Measurements from ENCODE around the gene ZRANB1.

ZRANB1 gene

GRCh38 chr10:124999433-125000365, 57.8 kb downstream of the ZRANB1 start:
- TF ChIP-seq GATA2 (IDR thresholded peaks at IDR 0.05; ENCODE audit: low read depth, low read length), result no peak
- no peak for TF ChIP-seq GATA3 (IDR thresholded peaks at IDR 0.05; ENCODE audit: low read depth, low read length)

DNA sequence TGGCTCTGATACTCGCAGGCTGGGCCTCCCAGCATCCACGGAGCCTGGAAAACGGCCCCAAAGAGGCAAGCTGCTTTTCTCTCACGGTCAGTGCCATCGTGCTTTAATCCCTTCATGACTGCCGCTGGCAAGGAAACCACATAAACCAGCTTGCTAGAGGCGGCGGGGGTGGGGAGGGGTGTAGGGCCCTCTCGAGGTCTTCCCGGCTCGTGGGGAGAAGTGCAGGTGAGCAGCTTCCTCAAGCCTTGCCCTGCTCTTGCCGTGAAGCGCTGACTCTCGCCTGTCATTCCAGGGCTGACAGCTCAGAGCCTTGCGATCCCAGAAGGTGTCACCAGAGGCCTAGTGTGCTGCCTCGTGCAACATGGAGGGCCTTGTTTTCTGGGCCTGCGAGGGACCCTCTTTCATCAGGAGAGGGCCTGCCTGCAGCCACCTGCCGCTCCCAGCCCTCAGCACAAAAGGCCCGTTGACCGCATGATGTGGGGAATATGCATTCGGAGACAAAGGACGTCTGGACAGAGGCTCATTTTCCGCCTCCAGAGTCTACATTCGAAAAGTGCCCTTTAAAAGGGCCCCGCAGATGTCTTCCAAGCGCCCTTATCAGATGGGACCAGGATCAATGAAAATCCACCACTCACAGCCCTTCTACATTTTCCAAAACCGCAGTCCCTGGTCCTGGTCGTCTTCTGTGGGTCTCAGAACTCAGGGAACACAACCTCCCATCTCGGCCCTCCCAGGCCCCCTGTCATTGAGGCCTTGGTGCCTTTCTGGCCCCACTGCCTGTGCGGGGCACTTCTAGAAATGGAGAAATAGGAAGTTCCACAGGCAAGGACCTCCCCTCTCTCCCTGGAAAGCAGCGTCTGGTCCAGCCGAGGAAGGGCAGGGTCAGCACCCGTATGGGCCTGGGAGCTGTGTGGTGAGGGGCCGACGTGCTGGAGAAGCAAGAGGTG, 58.7 kb downstream of the ZRANB1 start:
- TF ChIP-seq GATA2 (IDR thresholded peaks at IDR 0.05; ENCODE audit: low read depth, low read length), result peak; percentile 90
- no peak for TF ChIP-seq GATA3 (IDR thresholded peaks at IDR 0.05; ENCODE audit: low read depth, low read length)

DNA sequence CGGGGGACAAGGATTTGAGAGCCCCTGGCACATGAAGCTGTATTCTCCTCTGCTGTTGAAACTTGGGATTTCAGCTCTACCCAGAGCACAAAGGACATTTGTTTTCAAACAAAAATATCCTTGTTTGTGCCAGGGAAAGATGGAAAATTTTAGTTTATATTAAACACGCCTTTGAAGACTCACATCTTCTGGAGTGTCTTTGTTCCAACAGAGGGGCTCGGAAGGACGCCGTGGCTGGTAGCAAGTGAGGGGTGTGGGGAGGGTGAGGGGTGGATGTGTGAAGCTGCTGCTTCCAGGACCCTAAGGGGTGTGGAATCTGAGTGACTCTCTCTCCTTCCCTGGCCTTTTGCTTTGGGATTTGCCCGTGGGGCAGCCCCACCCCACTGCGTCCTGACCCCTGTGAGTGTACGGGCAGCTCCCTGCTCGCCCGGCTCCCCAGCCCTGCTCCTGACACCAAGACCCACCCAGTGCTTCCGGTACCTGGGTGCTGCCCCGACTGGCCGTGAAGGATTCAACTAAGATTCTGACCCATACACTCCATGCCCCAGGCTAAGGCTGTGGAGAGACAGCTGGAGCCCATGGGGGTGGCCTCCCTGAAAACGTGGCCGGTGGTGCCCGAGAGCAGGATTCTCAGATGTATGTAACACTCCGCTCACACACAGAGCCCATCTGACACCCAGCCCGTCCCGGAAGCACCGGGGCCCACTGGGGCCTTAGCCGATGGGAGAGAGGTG, 59.6 kb downstream of the ZRANB1 start:
- TF ChIP-seq GATA2 (IDR thresholded peaks at IDR 0.05; ENCODE audit: low read depth, low read length) (no peak), GATA3 (IDR thresholded peaks at IDR 0.05; ENCODE audit: low read depth, low read length) (no peak)

GRCh38 chr10:125002047-125002422, 60.1 kb downstream of the ZRANB1 start:
- TF ChIP-seq GATA3 (IDR thresholded peaks at IDR 0.05; ENCODE audit: low read depth, low read length) (no peak), GATA2 (IDR thresholded peaks at IDR 0.05; ENCODE audit: low read depth, low read length) (no peak)

- TF ChIP-seq GATA3 (IDR thresholded peaks at IDR 0.05; ENCODE audit: low read depth, low read length) (no peak), GATA2 (IDR thresholded peaks at IDR 0.05; ENCODE audit: low read depth, low read length) (no peak)
Measured at GRCh38 chr10:125002423-125003145, 60.7 kb downstream of the ZRANB1 start.

DNA sequence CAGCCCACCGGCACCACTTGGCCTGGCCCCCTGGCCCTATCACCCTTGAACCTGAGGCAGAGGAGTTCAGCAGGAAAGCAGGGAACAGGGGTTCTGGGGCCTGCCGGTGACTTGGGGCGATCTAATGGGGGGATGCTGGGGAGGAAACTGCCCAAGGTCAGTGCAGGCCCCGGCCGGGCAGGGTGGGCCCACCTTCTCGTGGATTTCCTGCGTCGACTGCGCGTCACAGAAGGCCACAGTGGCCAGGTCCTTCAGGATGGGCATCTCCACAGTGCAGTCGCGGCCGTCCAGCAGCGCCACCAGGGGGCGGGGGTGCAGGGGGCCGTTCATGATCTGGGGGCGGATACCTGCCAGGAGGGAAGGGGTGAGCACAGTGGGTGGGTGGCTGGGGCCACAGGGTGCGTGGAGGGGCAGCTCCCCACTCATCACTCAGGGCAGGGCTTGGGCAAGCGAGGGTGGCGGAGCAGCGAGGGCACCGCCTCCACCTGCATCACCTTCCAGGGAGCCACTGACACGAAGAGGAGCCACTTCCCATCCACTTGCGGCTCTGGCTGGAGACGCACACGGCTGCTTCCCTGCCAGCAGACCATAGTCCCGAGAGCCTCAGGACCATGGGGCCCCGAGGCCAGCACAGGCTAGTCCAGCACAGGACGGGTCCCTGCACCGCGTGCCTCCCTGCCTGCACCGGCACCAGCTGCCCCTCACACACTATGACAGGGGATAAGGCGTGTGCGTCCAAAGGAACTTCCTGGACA, 61.4 kb downstream of the ZRANB1 start:
- TF ChIP-seq GATA2 (IDR thresholded peaks at IDR 0.05; ENCODE audit: low read depth, low read length) (no peak), GATA3 (IDR thresholded peaks at IDR 0.05; ENCODE audit: low read depth, low read length) (no peak)

DNA sequence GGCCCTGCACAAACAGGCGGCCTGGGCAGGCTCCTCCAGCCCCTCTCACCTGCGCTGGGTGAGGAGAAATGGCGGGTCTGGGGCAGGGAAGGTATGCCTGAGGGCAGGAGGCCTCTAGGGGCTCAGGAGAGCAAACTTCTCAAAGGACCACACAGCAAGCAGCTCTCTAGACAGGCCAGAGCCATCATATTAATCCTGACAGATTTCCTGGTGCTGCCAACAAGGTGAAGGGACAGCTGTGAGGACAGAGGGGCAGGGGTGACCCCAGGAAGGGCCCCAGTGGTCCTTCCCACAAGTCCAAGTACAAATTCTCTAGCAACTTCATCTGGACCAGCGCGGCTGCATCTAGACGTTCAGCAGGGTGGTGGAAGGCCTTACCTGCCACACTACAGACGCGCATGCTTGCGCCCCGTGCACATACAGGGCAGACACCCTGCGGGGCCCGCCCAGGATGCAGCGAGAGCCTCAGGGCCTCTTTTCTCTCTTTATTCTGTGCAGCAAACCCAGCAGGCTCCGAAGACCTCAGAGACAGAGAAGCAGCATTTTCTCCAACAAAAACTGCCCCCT, 62.1 kb downstream of the ZRANB1 start:
- TF ChIP-seq GATA3 (IDR thresholded peaks at IDR 0.05; ENCODE audit: low read depth, low read length) (no peak), GATA2 (IDR thresholded peaks at IDR 0.05; ENCODE audit: low read depth, low read length) (no peak)

DNA sequence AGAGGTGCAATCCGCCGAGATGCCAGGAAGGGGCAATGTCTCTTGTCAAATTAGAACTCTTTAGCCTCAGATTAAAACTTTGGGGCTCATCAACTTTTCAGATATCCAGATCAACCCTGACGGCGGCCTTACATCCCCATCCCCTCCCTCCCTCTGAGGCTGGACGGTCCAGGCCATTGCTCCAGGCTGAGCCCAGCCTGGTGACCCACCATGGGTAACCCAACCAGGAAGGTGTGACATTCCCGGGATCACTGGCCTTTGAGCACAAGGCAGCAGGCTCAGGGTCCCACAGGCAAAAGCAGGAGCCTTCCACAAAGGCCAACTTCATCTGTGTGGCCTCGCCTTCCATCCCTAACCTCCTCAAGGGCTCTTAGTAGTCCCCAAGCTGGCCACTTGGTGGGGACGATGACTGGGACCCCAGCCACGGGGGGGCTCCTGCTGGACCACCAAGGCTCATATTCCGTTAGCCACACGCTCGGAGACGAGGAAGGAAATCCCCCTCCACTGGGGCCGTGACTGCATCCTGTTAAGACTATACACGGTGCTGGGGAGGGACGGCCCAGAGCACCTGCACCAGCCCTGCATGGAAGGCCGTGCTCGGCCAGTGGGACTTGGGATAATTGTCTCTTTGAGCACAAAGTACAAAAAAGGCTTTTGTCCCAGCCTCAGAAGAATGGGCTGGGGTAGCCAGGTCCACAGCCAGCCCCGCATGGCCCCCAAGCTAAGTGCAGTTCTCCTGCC, 62.8 kb downstream of the ZRANB1 start:
- no peak for TF ChIP-seq GATA3 (IDR thresholded peaks at IDR 0.05; ENCODE audit: low read depth, low read length)
- TF ChIP-seq GATA2 (IDR thresholded peaks at IDR 0.05; ENCODE audit: low read depth, low read length), result no peak

DNA sequence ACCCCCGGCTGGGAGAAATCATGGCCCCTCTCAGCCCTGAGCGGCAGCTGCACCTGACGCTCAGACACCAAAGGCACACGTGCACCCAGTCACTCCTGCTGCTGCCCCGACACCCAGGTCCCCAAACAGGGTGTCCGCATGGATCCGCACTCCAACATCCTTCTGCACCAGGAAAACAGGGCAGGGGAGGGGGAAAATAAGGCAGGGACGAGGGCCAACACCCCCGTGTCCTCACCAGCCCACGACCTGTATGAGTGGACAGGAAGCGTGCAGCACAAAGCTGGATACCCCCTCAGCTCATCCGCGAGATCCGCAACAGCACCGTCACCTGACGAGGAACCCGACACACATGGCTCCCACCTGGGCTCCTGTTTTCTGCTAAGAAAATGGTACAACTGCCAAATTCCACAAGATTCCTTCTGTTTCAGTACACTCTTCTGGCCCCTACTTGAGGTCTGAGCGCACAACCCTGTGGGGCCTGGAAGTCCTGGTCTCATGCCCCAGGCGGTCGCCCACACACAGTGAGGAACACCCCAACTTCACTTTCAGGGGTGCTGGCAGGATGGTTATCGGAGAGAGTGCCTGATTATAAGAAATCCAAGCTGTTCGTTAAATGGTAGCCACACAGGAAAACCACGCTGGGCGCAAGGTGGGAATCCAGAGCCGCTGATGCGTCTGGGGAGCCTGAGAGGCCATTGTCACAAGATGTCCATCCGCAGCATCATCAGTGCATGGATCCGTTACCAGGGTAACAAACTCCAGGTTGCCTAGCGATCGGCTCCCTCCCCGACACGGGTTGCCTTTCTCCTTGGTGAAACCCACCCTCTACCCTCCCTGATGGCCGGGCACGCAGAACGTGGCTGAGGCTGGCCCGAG, 63.6 kb downstream of the ZRANB1 start:
- TF ChIP-seq GATA3 (IDR thresholded peaks at IDR 0.05; ENCODE audit: low read depth, low read length), result no peak
- no peak for TF ChIP-seq GATA2 (IDR thresholded peaks at IDR 0.05; ENCODE audit: low read depth, low read length)

DNA sequence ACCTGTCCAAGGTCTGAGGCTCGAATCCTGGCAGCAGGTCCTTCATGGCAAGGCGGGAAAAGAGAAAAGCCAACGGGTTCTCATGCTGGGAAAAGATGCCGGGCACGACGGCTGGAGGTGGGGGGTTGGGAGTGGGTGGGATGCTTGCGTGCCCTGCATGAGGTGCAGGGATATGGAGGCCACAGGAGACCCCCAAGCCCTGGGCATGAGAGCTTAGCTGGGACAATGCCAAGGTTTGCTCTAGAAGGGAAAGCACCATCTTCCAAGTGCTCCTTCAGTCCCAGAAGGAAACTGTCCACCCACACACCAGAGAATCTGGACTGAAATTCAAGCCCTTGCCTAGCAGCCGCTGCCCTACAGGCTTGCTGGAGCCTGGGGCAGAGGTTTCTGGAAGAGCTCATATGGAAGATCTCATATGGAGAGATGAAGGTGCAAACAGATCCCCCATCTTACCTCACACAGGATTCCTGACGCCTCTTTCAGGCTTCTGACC, 64.3 kb downstream of the ZRANB1 start:
- TF ChIP-seq GATA2 (IDR thresholded peaks at IDR 0.05; ENCODE audit: low read depth, low read length) (no peak), GATA3 (IDR thresholded peaks at IDR 0.05; ENCODE audit: low read depth, low read length) (no peak)
